ENCODE measurements around the gene TLK1.

DNA sequence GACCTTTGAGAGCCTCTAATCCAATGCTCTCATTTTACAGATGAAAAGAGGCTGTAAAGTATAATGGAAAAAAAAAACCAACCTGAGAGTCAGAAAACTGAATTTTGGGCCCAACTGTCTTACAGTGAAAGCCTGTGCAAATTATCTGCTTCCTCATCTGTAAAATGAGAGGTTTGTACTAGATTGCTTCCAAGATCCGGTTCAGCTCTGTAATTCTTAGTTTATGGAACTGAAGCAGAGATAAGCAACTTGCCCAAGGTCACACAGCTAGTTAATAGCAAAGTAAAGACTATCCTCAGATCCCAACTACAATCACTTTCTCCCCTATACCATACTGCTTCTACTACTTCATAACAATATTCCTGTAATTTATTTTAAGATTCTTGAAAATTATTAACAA lies 6.3 kb downstream of the TLK1 start:
- TF ChIP-seq, protein P1, sequence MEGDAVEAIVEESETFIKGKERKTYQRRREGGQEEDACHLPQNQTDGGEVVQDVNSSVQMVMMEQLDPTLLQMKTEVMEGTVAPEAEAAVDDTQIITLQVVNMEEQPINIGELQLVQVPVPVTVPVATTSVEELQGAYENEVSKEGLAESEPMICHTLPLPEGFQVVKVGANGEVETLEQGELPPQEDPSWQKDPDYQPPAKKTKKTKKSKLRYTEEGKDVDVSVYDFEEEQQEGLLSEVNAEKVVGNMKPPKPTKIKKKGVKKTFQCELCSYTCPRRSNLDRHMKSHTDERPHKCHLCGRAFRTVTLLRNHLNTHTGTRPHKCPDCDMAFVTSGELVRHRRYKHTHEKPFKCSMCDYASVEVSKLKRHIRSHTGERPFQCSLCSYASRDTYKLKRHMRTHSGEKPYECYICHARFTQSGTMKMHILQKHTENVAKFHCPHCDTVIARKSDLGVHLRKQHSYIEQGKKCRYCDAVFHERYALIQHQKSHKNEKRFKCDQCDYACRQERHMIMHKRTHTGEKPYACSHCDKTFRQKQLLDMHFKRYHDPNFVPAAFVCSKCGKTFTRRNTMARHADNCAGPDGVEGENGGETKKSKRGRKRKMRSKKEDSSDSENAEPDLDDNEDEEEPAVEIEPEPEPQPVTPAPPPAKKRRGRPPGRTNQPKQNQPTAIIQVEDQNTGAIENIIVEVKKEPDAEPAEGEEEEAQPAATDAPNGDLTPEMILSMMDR (conservative IDR thresholded peaks at IDR 0.05; ENCODE audit: low read depth in 2 of 2) = no peak
- TF ChIP-seq, protein P2, sequence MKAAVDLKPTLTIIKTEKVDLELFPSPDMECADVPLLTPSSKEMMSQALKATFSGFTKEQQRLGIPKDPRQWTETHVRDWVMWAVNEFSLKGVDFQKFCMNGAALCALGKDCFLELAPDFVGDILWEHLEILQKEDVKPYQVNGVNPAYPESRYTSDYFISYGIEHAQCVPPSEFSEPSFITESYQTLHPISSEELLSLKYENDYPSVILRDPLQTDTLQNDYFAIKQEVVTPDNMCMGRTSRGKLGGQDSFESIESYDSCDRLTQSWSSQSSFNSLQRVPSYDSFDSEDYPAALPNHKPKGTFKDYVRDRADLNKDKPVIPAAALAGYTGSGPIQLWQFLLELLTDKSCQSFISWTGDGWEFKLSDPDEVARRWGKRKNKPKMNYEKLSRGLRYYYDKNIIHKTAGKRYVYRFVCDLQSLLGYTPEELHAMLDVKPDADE (IDR thresholded peaks at IDR 0.05) = no peak
- TF ChIP-seq CREB1 (CRISPR knock-in tag; IDR thresholded peaks at IDR 0.05; ENCODE audit: low read depth) = no peak
- TF ChIP-seq REST (IDR thresholded peaks at IDR 0.05; ENCODE audit: unreplicated experiment) = no peak
- TF ChIP-seq POLR2AphosphoS5 (IDR thresholded peaks at IDR 0.05; ENCODE audit: low read depth) = no peak
